IMR-90 (cell line): ENCODE data around the gene BDNF. TPM values are rescaled to one million over a fixed set of nuclear protein-coding genes. Genes with fewer than 3 reads are reported as not detected.
"Not testable (repeated sequence)": the region's sequence is repeated elsewhere in the genome, so short reads cannot be mapped to it uniquely, and the experiment has no call there.

Experiments used
- ATAC-seq: fragments of 200-7000 bp; cut with Tn5 transposase; 2 replicates; pipeline ENCODE4 v1.9.1; 2020; ENCODE audit warnings: low read depth, mild to moderate bottlenecking, moderate library complexity
- BruUV-seq: library from RNA; stranded (reverse); fragments of 400-500 nt; replicated peaks from 2 replicates; lab custom pipeline; 2021; lab: Mats Ljungman, UMichigan
- CTCF ChIA-PET: fragments of 300-600 bp; formaldehyde crosslinking; extraction: SDS; loops from one replicate; lab custom pipeline; 2021; ENCODE audit warnings: antibody characterized with exemption; lab: Yijun Ruan, JAX
- POLR2A ChIA-PET: fragments of 300-600 bp; sonication (Branson Sonifier 250); formaldehyde crosslinking; loops from one replicate; lab custom pipeline; 2022; ENCODE audit warnings: antibody characterized with exemption; ENCODE audit not compliant: unreplicated experiment; lab: Charles Lee
- DNase-seq: peaks from one replicate; pipeline ENCODE4 v3.0.0; 2013
- H2AFZ ChIP-seq: replicated peaks from 2 replicates; pipeline ENCODE3; 2013; ENCODE audit warnings: low read length, mild to moderate bottlenecking; ENCODE audit not compliant: poor library complexity
- H2AK5ac ChIP-seq: 2 replicates; pipeline ENCODE4 v1.6.1; 2013; ENCODE audit warnings: low read depth, low read length, inconsistent platforms
- H2AK9ac ChIP-seq: replicated peaks from 2 replicates; pipeline ENCODE3; 2013; ENCODE audit warnings: mild to moderate bottlenecking, low read depth, low read length, moderate library complexity; ENCODE audit not compliant: poor library complexity
- H2BK120ac ChIP-seq: 2 replicates; pipeline ENCODE4 v1.6.1; 2013; ENCODE audit warnings: low read depth, low read length, inconsistent platforms
- H2BK15ac ChIP-seq: 3 replicates; pipeline ENCODE4 v1.6.1; 2013; ENCODE audit warnings: low read depth, low read length, inconsistent platforms
- H2BK20ac ChIP-seq: 2 replicates; pipeline ENCODE4 v1.6.1; 2013; ENCODE audit warnings: low read depth, mild to moderate bottlenecking, inconsistent platforms, low read length, moderate library complexity
- H2BK5ac ChIP-seq: 2 replicates; pipeline ENCODE4 v1.6.1; 2013; ENCODE audit warnings: mild to moderate bottlenecking, low read depth, low read length, inconsistent platforms; ENCODE audit not compliant: poor library complexity, severe bottlenecking
- H3K14ac ChIP-seq: replicated peaks from 2 replicates; pipeline ENCODE4 v1.6.1; 2013; ENCODE audit warnings: low read depth, low read length, inconsistent platforms
- H3K18ac ChIP-seq: 2 replicates; pipeline ENCODE4 v1.6.1; 2013; ENCODE audit warnings: low read depth, low read length, control low read depth
- H3K23ac ChIP-seq: 2 replicates; pipeline ENCODE4 v1.6.1; 2013; ENCODE audit warnings: low read depth, low read length, inconsistent platforms
- H3K27ac ChIP-seq: 2 replicates; pipeline ENCODE4 v1.5.1; 2013; ENCODE audit warnings: mild to moderate bottlenecking, control low read depth, low read length; ENCODE audit not compliant: insufficient read depth
- H3K27me3 ChIP-seq: 2 replicates; pipeline ENCODE4 v1.6.1; 2013; ENCODE audit warnings: low read length; ENCODE audit not compliant: control insufficient read depth, insufficient read depth
- H3K36me3 ChIP-seq: 2 replicates; pipeline ENCODE4 v1.6.1; 2013; ENCODE audit warnings: low read length, mixed read lengths; ENCODE audit not compliant: control insufficient read depth, insufficient read depth
- H3K4ac ChIP-seq: 2 replicates; pipeline ENCODE4 v1.6.1; 2013; ENCODE audit warnings: low read depth, low read length, inconsistent platforms
- H3K4me1 ChIP-seq: 2 replicates; pipeline ENCODE4 v1.6.1; 2013; ENCODE audit warnings: low read length, mixed read lengths; ENCODE audit not compliant: control insufficient read depth, insufficient read depth
- H3K4me2 ChIP-seq: 2 replicates; pipeline ENCODE4 v1.6.1; 2013; ENCODE audit warnings: low read depth, mild to moderate bottlenecking, control low read depth, low read length, moderate library complexity
- H3K4me3 ChIP-seq: 2 replicates; pipeline ENCODE4 v1.5.1; 2013; ENCODE audit warnings: low read depth, mild to moderate bottlenecking, control low read depth, low read length, moderate library complexity; ENCODE audit not compliant: insufficient read depth
- H3K56ac ChIP-seq: 2 replicates; pipeline ENCODE4 v1.6.1; 2013; ENCODE audit warnings: low read length, inconsistent platforms; ENCODE audit not compliant: insufficient read depth; ENCODE audit errors: extremely low read depth
- H3K79me1 ChIP-seq, 2 experiments: 2 replicates each; pipeline ENCODE4 v1.6.1; 2013; ENCODE audit warnings: low read length in 2 of 2, inconsistent platforms in 1 of 2, low read depth in 1 of 2
- H3K9ac ChIP-seq: 2 replicates; pipeline ENCODE4 v1.6.1; 2013; ENCODE audit warnings: low read depth, low read length, control low read depth
- H3K9me1 ChIP-seq: 2 replicates; pipeline ENCODE4 v1.6.1; 2013; ENCODE audit warnings: low read length, inconsistent platforms; ENCODE audit not compliant: insufficient read depth
- H3K9me3 ChIP-seq: 2 replicates; pipeline ENCODE4 v1.6.1; 2013; ENCODE audit warnings: low read length; ENCODE audit not compliant: control insufficient read depth, insufficient read depth
- H4K20me1 ChIP-seq: 2 replicates; pipeline ENCODE4 v1.6.1; 2013; ENCODE audit warnings: low read length, inconsistent platforms; ENCODE audit not compliant: insufficient read depth
- H4K5ac ChIP-seq: 2 replicates; pipeline ENCODE4 v1.6.1; 2013; ENCODE audit warnings: mild to moderate bottlenecking, low read depth, low read length, control low read depth
- H4K8ac ChIP-seq, 2 experiments: 2 replicates each; pipeline ENCODE4 v1.6.1; 2013; ENCODE audit warnings: low read depth in 2 of 2, low read length in 2 of 2, control low read depth in 1 of 2, inconsistent platforms in 1 of 2
- H4K91ac ChIP-seq: 2 replicates; pipeline ENCODE4 v1.6.1; 2013; ENCODE audit warnings: low read depth, low read length, inconsistent platforms; ENCODE audit not compliant: insufficient read depth
- CEBPB ChIP-seq: IDR thresholded peaks from 2 replicates; pipeline ENCODE4 v1.6.1; 2012; ENCODE audit warnings: low read depth, low read length, improper control_type of control experiment
- CHD1 ChIP-seq: IDR thresholded peaks from 2 replicates; pipeline ENCODE4 v1.6.1; 2012; ENCODE audit warnings: low read depth, low read length, improper control_type of control experiment
- NFE2L2 ChIP-seq: fragments of 150-350 bp; IDR thresholded peaks from 2 replicates; pipeline ENCODE4 v1.6.1; 2016; ENCODE audit warnings: low read depth, mild to moderate bottlenecking, low read length
- WGBS, 2 experiments: methylation state at CpG; one replicate each; pipeline versions ENCODE4 v1.1.5 to v1.1.7; 2013; ENCODE audit warnings: missing lambda C conversion rate in 2 of 2; ENCODE audit not compliant: insufficient read length in 1 of 2; ENCODE audit errors: extremely low coverage in 2 of 2; 5-methylcytosine and 5-hydroxymethylcytosine counted together
- dilution Hi-C: fragments of 300-500 bp; cut with HindIII; formaldehyde crosslinking; loops from one replicate; pipeline ENCODE4 v1.14.3; 2018; ENCODE audit warnings: low sequenced_read_pairs; ENCODE audit not compliant: unreplicated experiment
- in situ Hi-C: fragments of 300-500 bp; cut with MboI; formaldehyde crosslinking; loops from 3 replicates; pipeline ENCODE4 v1.14.3; 2019; ENCODE audit warnings: low sequenced_read_pairs, inconsistent platforms, mixed read lengths
- intact Hi-C: fragments of 100-400 bp; cut with micrococcal nuclease; formaldehyde crosslinking; loops from 2 replicates; pipeline ENCODE4 v1.10.0; 2022
- polyA plus RNA-seq, 3 experiments: library from polyadenylated mRNA; depleted of rRNA; stranded (reverse); fragments of >200 nt; gene quantifications; 2 replicates each; pipeline ENCODE4 v1.2.3, GENCODE V29; 2012; ENCODE audit warnings: low replicate concordance in 1 of 3
- total RNA-seq: library from RNA; depleted of rRNA; stranded (reverse); fragments of >200 nt; gene quantifications from 2 replicates; pipeline ENCODE4 v1.2.3, GENCODE V29; 2012

The BDNF gene
- total and polyA plus RNA-seq, 2 of the 4 experiments (the other 2 are of a cell fraction) = 94.8 to 152 TPM

DNA sequence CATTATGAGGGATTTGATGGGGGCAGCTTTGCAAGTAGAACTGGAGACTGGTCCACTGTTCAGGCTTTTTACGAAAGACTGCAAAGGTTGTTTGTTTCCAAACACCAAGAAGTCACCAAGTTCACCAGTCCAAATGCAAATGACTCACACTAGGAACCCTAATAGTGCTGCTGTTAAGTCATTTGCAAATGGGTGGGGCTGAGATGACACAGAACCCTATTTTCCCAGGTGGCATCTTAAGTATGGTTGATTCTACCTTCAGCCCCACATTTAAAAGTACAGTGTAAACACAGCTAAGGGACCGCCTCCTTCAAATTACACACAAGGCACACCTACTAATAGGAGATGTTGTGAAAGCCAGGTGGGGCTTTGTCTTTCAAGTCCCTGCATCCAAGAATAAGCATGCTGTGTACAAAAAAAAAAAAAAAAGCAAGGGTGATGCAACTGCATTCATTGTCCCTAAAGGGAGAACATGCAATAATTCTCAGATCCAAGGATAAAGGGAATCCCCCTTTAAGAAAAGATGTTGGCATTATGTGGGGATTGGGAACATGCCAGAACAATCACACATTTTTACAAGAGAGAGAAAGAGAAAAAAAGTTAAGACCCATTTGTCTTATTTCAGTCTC, 27.3 kb downstream of the BDNF start:
- peaks cover 88% of the 10 kb centered on the region for H4K20me1 ChIP-seq
- peaks cover 20% of the 10 kb centered on the region for H3K4me1 ChIP-seq
- no peaks in the 10 kb centered on the region for H3K9me3 ChIP-seq
- H3K9me1 ChIP-seq = peaks cover 16% of the 10 kb centered on the region
- no peak overlapping the region for H2BK20ac ChIP-seq
- no peak overlapping the region for H2AK5ac ChIP-seq
- H3K23ac ChIP-seq = no peak overlapping the region
- H3K4me3 ChIP-seq = no peak overlapping the region
- H2BK120ac ChIP-seq = no peak overlapping the region
- dilution Hi-C loops (no loop called here), intact Hi-C loops (no loop called here), in situ Hi-C loops (no loop called here)
- no CpG with 5 or more reads among the region's 2 CpGs for WGBS, 2 experiments
- peak; percentile 31 for ATAC-seq
- H3K27me3 ChIP-seq = no peaks in the 10 kb centered on the region
- H3K27ac ChIP-seq = no peak overlapping the region
- H3K9ac ChIP-seq = no peak overlapping the region
- H3K4ac ChIP-seq = no peak overlapping the region
- no peak for TF ChIP-seq CHD1
- no peak for TF ChIP-seq NFE2L2
- TF ChIP-seq CEBPB = peak; percentile 68; the same call in 1 of the 2 replicates
- H3K18ac ChIP-seq = no peak overlapping the region
- CTCF ChIA-PET = no interaction called here
- no peak overlapping the region for H3K56ac ChIP-seq
- H2BK5ac ChIP-seq = peak overlapping the region; percentile 3
- no peak overlapping the region for H2AFZ ChIP-seq
- H4K8ac ChIP-seq = no peak overlapping the region
- H2AK9ac ChIP-seq = no peak overlapping the region
- no peak overlapping the region for H2BK15ac ChIP-seq
- no peak overlapping the region for H3K14ac ChIP-seq
- H3K4me2 ChIP-seq = peak overlapping the region; percentile 72; the same call in 1 of the 2 replicates
- POLR2A ChIA-PET = no interaction called here
- peak; percentile 70 for DNase-seq
- BruUV-seq = no TSS peak
- no peak overlapping the region for H4K5ac ChIP-seq
- peaks cover 25% of the 10 kb centered on the region for H3K36me3 ChIP-seq
- H4K91ac ChIP-seq = no peak overlapping the region
- H3K79me1 ChIP-seq = peaks cover 0 to 48% of the 10 kb centered on the region in 2 experiments; a peak in 2 of 4 replicates

GRCh38 chr11:27665508-27666101, 34.6 kb downstream of the BDNF start:
- 95% methylated on average over 3 of the region's 11 CpGs; no CpG with 5 or more reads in 1 of the 2 experiments for WGBS, 2 experiments
- POLR2A ChIA-PET, H3K56ac ChIP-seq, H3K4me3 ChIP-seq, H3K4ac ChIP-seq, H2BK20ac ChIP-seq, H4K5ac ChIP-seq, H3K27ac ChIP-seq, H4K91ac ChIP-seq, H4K8ac ChIP-seq, H2AFZ ChIP-seq, H2BK15ac ChIP-seq, H3K18ac ChIP-seq, H3K9me3 ChIP-seq, H2BK5ac ChIP-seq, in situ Hi-C loops, H2BK120ac ChIP-seq, dilution Hi-C loops, H3K23ac ChIP-seq, BruUV-seq, DNase-seq, H2AK5ac ChIP-seq, H2AK9ac ChIP-seq, H3K27me3 ChIP-seq, H3K9ac ChIP-seq, intact Hi-C loops, H3K14ac ChIP-seq, CTCF ChIA-PET, ATAC-seq: not testable (repeated sequence)
- H3K4me2 ChIP-seq = 0 out of 2 replicates have a peak overlapping the region, but pooled peaks have one; percentile 9
- peaks cover 86% of the 10 kb centered on the region for H4K20me1 ChIP-seq
- H3K9me1 ChIP-seq = peaks cover 25% of the 10 kb centered on the region
- H3K79me1 ChIP-seq = peaks cover 0 to 32% of the 10 kb centered on the region in 2 experiments; a peak in 2 of 4 replicates
- peaks cover 19% of the 10 kb centered on the region for H3K4me1 ChIP-seq
- peaks cover 18% of the 10 kb centered on the region for H3K36me3 ChIP-seq
